GM19099 (cell line): Measurements from ENCODE around the gene KRTAP5-1.
"Not testable (repeated sequence)": the region's sequence is repeated elsewhere in the genome, so short reads cannot be mapped to it uniquely, and the experiment has no call there.

Experiments used
- POLR2A ChIP-seq: IDR thresholded peaks from 3 replicates; pipeline ENCODE4 v1.6.1; 2011; ENCODE audit warnings: low read depth; ENCODE audit not compliant: insufficient read length; ENCODE audit errors: extremely low read depth

KRTAP5-1 gene, protein sequence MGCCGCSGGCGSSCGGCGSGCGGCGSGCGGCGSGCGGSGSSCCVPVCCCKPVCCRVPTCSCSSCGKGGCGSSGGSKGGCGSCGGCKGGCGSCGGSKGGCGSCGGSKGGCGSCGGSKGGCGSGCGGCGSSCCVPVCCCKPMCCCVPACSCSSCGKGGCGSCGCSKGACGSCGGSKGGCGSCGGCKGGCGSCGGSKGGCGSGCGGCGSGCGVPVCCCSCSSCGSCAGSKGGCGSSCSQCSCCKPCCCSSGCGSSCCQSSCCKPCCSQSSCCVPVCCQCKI

DNA sequence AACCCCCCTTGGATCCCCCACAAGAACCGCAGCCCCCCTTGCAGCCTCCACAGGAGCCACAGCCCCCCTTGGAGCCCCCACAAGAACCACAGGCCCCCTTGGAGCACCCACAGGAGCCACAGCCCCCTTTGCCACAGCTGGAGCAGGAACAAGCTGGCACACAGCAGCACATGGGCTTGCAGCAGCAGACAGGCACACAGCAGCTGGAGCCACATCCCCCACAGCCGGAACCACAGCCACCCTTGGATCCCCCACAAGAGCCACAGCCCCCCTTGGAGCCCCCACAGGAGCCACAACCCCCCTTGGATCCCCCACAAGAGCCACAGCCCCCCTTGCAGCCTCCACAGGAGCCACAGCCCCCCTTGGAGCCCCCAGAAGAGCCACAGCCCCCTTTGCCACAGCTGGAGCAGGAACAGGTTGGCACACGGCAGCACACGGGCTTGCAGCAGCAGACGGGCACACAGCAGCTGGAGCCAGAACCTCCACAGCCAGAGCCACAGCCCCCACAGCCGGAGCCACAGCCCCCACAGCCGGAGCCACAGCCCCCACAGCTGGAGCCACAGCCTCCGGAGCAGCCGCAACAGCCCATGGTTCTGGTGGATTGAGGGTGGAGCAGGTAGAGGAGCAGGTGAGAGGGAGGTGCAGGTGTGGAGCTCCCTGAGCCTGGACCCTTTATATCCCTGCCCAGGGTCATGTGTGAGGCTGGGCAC lies at the start of gene KRTAP5-1:
TSS of gene KRTAP5-1 (minus strand) at position 623 of the 710 bp plus-strand sequence. CDS start at position 589, 34 bp downstream.
- TF ChIP-seq POLR2A = not testable (repeated sequence)

DNA sequence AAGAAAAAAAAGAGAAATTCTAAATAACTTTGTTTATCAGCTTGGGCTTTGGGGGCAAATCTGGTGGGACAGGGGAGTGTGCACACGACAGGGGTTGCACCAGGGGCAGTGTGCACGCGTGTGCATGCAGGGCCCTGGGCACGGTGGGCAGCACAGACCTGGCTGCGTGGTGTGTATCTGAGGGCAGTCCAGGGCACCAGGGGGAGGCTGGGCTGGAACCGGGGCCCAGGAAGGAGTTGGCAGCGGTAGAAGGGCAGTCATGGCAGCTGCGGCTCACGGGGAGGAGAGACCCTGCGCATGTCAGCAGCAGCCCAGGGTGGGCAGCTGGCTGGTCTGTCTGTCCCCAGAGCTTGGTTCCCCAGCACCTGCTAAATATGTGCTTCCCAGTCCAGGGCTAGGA lies 48.8 kb upstream of the KRTAP5-1 start:
- no peak for TF ChIP-seq POLR2A

DNA sequence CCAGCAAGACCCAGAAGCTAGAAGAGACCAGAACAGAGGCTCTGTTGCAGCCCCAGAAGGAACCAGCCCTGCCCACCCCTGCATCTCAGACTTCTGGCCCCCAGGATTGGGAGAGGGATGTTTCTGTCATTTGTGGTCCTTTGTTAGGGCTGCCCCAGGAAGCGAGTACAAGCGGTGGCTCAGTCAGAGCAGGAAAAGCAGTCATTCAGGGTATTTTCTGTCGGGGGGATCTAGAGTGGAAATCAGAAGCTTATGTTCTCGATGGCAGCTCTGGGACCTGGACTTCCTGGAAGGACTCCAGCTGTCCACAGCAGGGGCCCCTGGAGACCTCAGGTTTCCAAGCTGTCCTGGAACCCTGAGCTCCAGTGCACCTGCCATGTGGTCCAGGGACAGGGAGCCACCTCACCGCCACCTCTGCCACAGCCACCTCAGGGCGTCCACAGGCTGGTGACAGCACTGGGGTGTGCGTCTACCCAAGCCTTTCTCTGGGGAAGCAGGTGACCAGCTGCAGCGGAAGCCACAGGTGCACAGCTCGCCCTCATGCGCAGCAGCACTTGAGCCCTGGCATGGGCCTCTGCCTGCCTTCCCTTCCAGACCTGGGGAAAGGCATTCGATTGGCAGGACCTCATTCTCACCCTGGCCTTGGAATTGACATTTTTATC lies 47.1 kb upstream of the KRTAP5-1 start:
- TF ChIP-seq POLR2A = no peak

DNA sequence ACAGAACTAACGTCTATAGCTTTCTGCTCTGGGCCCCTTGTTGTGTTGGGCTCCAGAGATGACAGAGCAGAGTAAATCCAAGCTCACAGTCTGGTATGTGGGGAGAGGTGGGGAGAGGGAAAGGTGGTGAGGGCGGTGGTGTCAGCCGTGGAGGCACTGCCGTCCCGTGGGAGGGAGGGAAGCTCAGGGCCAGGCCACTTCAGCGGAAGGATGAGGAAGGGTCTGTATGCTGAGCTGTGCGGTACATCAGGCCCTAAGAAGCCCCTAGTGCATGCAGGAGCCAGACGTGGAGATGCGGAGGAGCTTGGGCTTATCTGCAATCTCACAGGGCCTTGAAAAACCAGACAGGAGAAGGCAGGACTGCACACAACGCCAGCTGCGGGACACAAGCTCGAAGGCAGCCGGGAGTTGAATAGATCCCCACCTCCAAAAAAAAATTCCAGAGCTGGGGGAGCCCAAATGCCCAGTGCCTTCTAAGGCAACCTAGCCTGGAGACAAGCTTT lies 46.0 kb upstream of the KRTAP5-1 start:
- no peak for TF ChIP-seq POLR2A

DNA sequence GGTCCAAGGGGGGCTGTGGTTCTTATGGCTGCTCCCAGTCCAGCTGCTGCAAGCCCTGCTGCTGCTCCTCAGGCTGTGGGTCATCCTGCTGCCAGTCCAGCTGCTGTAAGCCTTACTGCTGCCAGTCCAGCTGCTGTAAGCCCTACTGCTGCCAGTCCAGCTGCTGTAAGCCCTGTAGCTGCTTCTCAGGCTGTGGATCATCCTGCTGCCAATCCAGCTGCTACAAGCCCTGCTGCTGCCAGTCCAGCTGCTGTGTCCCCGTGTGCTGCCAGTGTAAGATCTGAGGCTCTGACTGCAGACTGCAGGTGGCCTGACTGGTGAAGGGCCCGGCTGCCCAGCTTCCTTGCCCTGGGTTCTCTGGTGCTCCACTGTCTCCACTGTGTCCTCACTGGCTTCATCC lies 45.2 kb upstream of the KRTAP5-1 start:
- no peak for TF ChIP-seq POLR2A

DNA sequence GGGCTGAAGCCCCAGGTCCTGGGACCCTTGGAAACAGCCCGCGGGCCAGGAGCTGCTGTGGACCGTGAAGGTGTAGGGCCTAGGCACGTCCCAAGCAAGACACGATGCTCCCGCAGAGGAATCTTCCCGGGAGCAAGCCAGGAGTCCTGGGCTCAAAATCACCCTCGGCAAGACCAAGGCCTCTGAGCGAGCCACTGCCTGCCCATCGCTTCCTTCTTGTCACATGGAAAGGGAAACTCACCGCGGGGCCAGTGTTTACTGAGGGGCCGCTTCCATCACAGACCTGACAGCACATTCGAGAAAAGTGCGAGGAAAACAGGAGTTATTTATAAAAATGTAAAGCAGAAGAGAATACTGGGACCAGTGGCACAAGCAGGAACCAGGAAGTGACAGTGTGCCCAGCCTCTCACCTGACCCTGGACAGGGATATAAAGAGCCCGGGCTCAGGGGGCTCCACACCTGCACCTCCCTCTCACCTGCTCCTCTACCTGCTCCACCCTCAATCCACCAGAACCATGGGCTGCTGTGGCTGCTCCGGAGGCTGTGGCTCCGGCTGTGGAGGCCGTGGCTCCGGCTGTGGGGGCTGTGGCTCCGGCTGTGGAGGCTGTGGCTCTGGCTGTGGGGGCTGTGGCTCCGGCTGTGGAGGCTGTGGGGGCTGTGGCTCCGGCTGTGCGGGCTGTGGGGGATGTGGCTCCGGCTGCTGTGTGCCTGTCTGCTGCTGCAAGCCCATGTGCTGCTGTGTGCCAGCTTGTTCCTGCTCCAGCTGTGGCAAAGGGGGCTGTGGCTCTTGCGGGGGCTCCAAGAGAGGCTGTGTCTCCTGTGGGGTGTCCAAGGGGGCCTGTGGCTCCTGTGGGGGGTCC lies 44.5 kb upstream of the KRTAP5-1 start, which contains the start of gene KRTAP5-5:
TSS of gene KRTAP5-5 (plus strand) at position 450 of the 860 bp plus-strand sequence. CDS start at position 516, 66 bp downstream.
- TF ChIP-seq POLR2A = no peak

DNA sequence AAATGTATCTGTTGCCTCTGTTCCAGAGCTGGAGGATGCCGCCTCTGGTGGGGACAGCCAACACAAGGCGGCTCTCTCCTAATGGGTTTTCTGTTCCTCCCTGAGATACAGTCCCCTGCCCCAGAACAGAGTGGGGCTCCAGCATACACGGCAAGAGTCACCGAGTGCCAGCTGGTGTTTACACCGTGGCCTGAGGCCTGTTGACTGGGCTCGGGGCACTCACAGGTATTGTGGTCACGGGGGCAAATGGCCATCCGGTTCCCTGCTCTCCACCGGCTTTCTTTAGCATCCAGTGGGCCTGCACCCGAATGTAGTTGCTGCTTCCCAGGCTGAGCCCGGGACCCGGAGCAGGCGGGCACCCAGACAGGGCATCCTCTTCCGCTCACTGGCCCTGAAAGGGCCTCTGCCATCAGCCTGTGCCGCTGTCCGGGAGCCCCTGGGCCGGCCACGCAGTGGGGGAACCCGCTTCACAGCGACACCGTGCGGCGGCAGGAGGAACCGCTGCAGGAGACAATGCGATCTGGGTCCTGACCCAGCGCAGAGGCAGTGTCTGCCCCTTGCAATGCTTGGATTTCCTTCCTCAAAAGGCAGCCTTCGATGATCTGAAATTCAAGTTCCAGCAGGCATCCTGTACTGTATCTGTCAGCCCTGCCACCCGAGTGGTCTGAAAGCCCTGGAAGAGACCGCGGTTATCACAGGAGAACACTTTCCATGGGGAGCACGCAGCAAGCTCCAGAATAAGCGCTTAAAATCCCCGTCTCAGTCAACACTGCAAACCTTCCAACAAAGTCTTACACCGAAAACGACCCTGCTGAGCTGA lies 43.6 kb upstream of the KRTAP5-1 start:
- no peak for TF ChIP-seq POLR2A

DNA sequence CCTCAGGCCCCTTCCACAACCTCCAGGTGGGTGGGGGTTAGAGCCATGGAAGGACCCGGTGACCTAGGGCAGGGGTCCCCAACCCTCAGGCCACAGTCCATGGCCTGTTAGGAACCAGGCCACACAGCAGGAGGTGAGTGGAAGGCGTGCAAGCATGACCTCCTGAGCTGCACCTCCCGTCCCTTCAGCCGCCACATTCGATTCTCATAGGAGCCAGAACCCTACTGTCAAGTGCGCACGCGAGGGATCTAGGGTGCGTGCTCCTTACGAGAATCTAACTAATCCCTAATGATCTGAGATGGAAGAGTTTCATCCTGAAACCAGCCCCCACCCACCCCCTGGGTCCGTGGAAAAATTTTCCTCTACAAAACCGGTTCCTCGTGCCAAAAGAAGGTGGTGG lies 40.5 kb upstream of the KRTAP5-1 start:
- no peak for TF ChIP-seq POLR2A

DNA sequence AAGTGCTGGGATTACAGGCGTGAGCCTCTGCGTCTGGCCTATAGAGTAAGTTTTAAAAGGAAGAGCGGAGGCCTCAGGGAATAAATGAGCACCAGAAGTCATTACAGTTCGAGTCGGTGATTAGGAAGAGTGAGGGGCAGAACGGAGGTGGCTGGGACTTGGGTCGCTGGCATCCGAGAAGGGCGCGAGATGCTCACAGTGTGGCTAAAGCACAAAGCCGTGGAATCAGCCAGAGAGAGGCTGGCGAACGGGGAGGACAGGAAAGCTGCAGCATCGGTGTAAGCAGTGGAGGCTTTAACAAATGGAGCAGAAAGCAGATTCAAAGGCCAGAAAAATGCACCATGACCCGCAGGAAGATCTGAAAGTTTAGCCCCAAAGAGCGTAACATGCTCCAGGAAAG lies 39.5 kb upstream of the KRTAP5-1 start:
- TF ChIP-seq POLR2A = no peak

DNA sequence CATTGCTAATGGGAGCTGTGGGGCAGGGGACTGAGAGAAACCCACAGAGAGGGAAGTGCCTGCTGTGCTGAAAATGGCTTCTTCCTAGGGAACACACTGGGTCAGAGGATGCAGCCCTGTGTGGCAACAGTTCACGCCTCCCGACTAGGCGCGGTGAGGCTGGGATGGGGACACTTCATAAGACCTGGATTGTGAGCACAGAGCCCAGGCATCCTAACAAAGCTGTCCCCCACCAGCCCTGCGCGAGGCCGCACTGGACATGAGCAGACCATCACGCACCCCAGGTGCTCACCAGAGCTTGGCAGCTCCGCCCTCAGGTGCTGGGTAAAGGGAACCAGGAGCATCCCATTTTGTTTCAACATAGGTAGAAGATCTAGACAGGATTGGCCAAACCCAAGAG lies 38.6 kb upstream of the KRTAP5-1 start:
- TF ChIP-seq POLR2A = no peak

DNA sequence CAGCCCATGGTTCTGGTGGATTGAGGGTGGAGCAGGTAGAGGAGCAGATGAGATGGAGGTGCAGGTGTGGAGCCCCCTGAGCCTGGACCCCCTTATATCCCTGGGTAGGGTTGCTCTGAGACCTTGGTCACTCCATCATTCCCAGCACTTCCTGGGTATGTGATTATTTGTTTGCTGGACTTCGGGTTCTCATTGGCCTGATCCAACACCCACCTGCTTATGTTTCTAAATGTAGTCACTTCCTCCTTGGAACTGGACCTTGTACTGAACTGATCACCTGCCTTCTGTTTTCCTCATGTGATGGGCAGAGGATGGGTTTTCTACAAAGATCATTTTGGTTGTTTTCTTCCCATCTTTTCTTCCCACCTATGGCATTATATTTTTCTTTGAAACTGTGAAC lies 37.0 kb upstream of the KRTAP5-1 start, which contains the start of gene KRTAP5-4:
TSS of gene KRTAP5-4 (minus strand) at position 53 of the 400 bp plus-strand sequence. CDS start at position 8, 45 bp downstream.
- no peak for TF ChIP-seq POLR2A

DNA sequence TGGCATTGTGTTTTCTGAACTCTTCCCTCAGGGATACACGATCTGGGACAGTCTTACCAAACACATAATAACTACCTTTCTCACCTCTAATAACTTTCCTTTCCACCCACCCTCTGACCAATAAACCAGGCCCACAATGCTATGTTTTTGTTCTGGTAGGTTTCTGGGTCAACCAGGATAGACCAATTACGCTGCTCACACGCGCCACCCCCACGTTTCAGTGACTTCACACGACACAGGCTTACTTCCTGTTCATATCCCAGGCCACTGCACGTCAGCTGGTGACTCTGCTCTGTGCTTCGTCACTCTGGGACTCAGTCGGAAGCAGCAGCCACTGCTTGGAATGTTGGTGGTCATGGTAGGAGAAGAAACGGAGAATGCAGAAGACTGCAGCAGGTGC lies 34.4 kb upstream of the KRTAP5-1 start:
- no peak for TF ChIP-seq POLR2A

DNA sequence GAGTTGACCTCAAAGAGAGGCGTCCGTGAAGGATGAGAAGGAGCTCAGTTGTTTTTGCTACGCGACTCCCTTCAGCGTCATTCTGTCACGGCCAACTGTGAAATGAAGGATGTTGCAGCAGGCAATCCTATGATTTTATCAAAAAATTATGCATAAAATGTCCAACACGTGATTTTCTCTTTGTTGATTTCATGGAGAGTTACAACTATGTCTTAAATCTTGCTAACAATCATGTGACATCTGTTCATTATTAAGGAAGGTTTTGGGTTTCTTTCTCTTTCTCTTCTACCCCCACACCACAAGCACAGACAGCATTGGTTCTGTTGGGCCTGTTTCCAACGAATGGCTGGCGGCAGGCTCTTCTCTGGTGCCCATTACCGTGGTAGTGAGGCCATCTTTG lies 33.1 kb upstream of the KRTAP5-1 start:
- TF ChIP-seq POLR2A = no peak

DNA sequence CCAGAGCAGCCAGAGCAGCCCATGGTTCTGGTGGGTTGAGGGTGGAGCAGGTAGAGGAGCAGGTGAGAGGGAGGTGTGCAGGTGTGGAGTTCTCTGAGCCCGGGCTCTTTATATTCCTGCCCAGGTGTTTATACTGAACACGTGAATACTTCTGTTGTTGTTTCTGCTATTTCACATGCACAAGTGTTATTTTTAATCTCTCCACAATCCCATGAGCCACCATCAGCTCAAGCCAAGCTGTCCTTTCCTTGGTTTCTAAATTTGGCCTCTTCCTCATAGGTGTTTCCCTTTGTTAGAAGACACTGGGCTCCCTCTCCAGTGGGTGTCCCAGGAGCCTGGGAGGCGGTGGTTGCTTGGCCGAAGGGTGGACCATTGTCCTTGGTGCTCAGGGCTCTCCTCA lies 23.3 kb upstream of the KRTAP5-1 start, which contains the start of gene KRTAP5-3:
TSS of gene KRTAP5-3 (minus strand) at position 101 of the 400 bp plus-strand sequence. CDS start at position 23, 78 bp downstream.
- TF ChIP-seq POLR2A = no peak
